Uterus (tissue), 4 donors: Measurements from ENCODE around the gene CCDC61. TPM values are rescaled to one million over a fixed set of nuclear protein-coding genes. Genes with fewer than 3 reads are reported as not detected.

Source experiments
- DNase-seq, 2 donors: peaks; one replicate each; pipeline ENCODE4 v3.0.0-alpha.2; 2019 to 2020
- H3K27ac ChIP-seq, 2 donors: fragments of 200-600 bp; sonication (generic); 1 replicate in 1 of 2; 2 replicates in 1 of 2; pipeline ENCODE4 v1.5.1; 2016 to 2018
- H3K27me3 ChIP-seq, 2 donors: fragments of 200-600 bp; sonication (generic); one replicate each; pipeline ENCODE4 v1.5.1; 2018 to 2019; ENCODE audit warnings: control low read depth in 1 of 2
- H3K36me3 ChIP-seq, 2 donors: fragments of 200-600 bp; sonication (generic); one replicate each; pipeline ENCODE4 v1.5.1; 2019; ENCODE audit warnings: control low read depth in 1 of 2
- H3K4me1 ChIP-seq, 2 donors: fragments of 200-600 bp; sonication (generic); one replicate each; pipeline ENCODE4 v1.5.1; 2018 to 2019; ENCODE audit warnings: control low read depth in 1 of 2
- H3K4me3 ChIP-seq, 2 donors: fragments of 200-600 bp; sonication (generic); 1 replicate in 1 of 2; 2 replicates in 1 of 2; pipeline ENCODE4 v1.5.1; 2018 to 2019; ENCODE audit warnings: mild to moderate bottlenecking in 1 of 2
- H3K9me3 ChIP-seq, 2 donors: fragments of 200-600 bp; sonication (generic); one replicate each; pipeline ENCODE4 v1.5.1; 2019; ENCODE audit warnings: control low read depth in 1 of 2
- CTCF ChIP-seq, 4 experiments: fragments of 200-600 bp in 2 of 4; fragments of 450-650 bp in 2 of 4; sonication (generic) in 2 of 4; IDR thresholded peaks; one replicate each; pipeline ENCODE4 v1.5.1; 2016 to 2019; ENCODE audit warnings: antibody characterized with exemption in 4 of 4, mild to moderate bottlenecking in 2 of 4, moderate library complexity in 1 of 4
- POLR2A ChIP-seq, 2 donors: fragments of 450-650 bp; IDR thresholded peaks; one replicate each; pipeline ENCODE4 v1.6.1; 2016; ENCODE audit warnings: antibody characterized with exemption in 2 of 2, mild to moderate bottlenecking in 1 of 2, moderate library complexity in 1 of 2
- intact Hi-C: fragments of 100-400 bp; cut with DNase I; formaldehyde crosslinking; loops from one replicate; pipeline ENCODE4 v1.15.1; 2023; ENCODE audit warnings: low total_unique reads
- total RNA-seq, 4 donors: library from RNA; depleted of rRNA in 3 of 4; stranded (reverse); fragments of >200 nt in 3 of 4; gene quantifications; one replicate each; pipeline versions ENCODE4 v1.1.0 to v1.2.4, GENCODE V29; 2014 to 2023
- donor health status: DM: yes; HTN: yes; CAD: no.

The CCDC61 gene
- total RNA-seq, 4 donors from 2014 or later, result 1.2 to 21.5 (median 10.1) TPM

- Histone ChIP-seq H3K27me3 (peaks cover 0 to 21% of the 10 kb centered on the region in 2 donors), H3K4me1 (no peaks in the 10 kb centered on the region), H3K27ac (no peak overlapping the region), H3K9me3 (no peaks in the 10 kb centered on the region), H3K36me3 (no peaks in the 10 kb centered on the region), H3K4me3 (no peak overlapping the region)
- TF ChIP-seq CTCF (IDR thresholded peaks at IDR 0.05), result no peak
- TF ChIP-seq POLR2A (IDR thresholded peaks at IDR 0.05), result no peak
- DNase-seq, result no peak
- intact Hi-C loops, result no loop called here
These were observed 30.6 kb downstream of the CCDC61 start for GRCh38 chr19:46025835-46026234.

DNA sequence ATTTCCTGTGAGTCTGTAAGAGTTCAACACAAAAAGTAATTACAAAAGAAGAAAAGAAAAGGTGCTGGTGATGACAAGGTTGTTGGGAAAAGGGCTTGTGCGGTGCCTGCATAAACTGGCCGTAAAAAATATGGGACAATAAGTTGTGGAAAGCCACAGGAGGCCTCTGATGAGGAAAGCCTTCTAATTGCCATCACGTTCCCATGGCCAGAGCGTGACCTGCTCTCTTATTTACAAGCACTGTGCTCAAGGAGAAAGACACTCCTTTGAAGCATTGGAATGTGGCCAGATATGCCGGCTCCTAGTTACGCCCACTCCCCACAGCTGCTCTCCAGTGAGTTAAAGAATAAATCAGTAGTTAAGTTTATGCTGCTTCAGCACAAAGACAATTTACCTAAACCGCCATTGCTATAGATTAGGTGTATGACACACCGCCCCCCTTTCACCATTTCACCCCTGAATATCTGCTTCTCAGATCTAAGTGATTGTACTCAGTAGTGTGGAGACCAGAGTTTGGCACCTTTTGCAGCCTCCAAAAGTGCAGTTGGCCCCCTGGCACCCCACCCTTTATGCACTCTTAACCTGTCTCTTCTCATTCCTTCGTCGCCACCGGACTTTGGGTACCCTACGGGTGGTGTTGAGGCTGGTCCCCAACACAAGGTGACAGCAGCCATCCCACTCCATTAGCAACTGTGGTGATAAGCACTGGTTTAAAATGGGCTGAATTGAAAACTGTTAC is 35.7 kb downstream of the CCDC61 start:
- no peak overlapping the region for H3K27ac ChIP-seq
- no peak for DNase-seq
- TF ChIP-seq POLR2A (IDR thresholded peaks at IDR 0.05) (no peak), CTCF (IDR thresholded peaks at IDR 0.05) (no peak)
- H3K27me3 ChIP-seq, result no peaks in the 10 kb centered on the region
- no peaks in the 10 kb centered on the region for H3K9me3 ChIP-seq
- H3K4me3 ChIP-seq, result no peak overlapping the region
- no peaks in the 10 kb centered on the region for H3K36me3 ChIP-seq
- no peaks in the 10 kb centered on the region for H3K4me1 ChIP-seq
- intact Hi-C loops, result no loop called here

DNA sequence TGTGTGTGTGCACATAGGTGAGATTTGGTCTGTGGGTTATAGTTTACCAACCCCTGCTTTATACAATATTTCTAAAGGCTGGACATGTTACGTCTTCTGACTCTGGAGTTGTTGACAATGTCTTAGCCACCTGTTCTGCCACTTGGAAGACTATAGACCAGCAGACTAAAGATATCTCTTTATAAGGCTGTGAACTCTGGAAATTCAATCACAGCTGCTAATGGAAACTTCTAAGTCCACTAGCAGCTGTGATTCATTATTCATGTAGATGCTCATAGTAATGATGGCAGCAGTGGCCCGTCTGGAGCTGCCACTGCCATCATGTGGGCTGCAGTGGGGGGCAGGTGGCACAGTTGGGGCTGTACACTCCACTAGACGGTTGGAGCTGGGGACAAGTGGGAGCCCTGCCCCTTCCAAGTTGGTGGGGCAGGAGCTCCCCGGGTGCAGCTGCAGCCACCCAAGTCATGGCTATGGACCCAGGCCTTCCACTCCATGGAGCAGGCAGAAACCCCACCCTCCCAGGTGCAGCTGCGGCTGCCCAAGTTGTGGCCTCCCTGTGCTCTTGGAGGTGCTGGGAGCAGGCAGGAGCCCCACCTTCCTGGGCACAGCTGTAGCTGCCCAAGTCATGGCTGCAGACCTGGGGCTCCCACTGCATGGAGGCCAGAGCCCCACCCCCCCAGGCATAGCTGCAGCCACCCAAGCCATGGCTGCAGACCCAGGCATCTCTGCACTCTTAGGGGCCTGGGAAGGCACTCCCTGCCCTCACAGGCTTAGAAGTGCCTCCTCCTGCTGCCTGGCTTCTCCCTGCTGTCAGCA is 36.7 kb downstream of the CCDC61 start:
- intact Hi-C loops, result no loop called here
- Histone ChIP-seq H3K4me1 (no peaks in the 10 kb centered on the region), H3K4me3 (no peak overlapping the region), H3K27ac (no peak overlapping the region), H3K27me3 (no peaks in the 10 kb centered on the region), H3K36me3 (no peaks in the 10 kb centered on the region), H3K9me3 (no peaks in the 10 kb centered on the region)
- no peak for TF ChIP-seq CTCF (IDR thresholded peaks at IDR 0.05)
- no peak for TF ChIP-seq POLR2A (IDR thresholded peaks at IDR 0.05)
- no peak for DNase-seq

DNA sequence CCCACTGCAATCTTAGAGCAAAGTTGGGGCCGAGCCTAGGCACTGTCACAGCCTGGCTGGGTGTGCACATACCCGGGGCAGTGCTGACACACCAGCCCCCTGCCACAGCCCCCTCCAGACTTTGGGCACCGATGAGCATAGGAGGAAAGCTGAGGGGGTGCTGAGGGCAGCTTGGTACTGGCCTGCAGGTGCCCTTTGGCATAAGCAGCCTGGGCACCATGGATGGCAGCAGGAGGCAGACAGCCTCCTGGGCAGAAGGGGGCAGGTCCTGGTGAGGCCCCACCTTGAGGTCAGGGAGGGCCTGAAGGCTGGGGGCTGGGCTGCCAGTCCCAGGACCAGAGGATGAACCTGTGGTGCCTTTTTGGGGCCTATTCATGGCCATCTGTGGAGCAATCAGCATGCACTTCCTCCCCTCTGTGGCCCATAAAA is 37.3 kb downstream of the CCDC61 start:
- Histone ChIP-seq H3K36me3 (no peaks in the 10 kb centered on the region), H3K9me3 (no peaks in the 10 kb centered on the region), H3K27ac (no peak overlapping the region), H3K4me3 (no peak overlapping the region), H3K4me1 (no peaks in the 10 kb centered on the region), H3K27me3 (no peaks in the 10 kb centered on the region)
- no peak for TF ChIP-seq CTCF (IDR thresholded peaks at IDR 0.05)
- intact Hi-C loops, result no loop called here
- no peak for DNase-seq

DNA sequence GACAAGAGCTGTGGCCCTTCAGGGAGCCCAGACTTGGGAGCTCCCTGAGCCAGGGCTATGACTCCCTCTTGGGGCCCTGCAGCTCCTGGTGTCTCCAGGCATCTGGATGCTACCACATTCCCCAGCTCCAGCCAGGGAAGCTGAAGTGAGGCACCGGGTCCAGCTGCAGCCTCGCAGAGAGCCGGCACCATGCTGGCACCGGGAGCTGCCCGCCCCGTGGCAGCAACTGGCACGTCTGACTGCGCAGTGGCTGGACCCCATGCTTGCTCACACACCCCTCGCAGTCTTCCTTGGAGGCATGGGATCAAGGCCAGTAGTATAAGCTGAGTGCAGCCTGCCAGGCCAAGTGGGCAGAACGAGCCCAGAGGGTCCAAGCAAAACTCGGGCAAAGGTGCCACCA is 38.1 kb downstream of the CCDC61 start:
- no peaks in the 10 kb centered on the region for H3K36me3 ChIP-seq
- TF ChIP-seq POLR2A (IDR thresholded peaks at IDR 0.05), result no peak
- TF ChIP-seq CTCF (IDR thresholded peaks at IDR 0.05), result no peak
- no peak overlapping the region for H3K27ac ChIP-seq
- intact Hi-C loops, result no loop called here
- no peaks in the 10 kb centered on the region for H3K9me3 ChIP-seq
- no peak overlapping the region for H3K4me3 ChIP-seq
- H3K4me1 ChIP-seq, result no peaks in the 10 kb centered on the region
- DNase-seq, result no peak
- H3K27me3 ChIP-seq, result no peaks in the 10 kb centered on the region
